Liver (tissue), 9 donors: ENCODE results near the gene AKAP13. TPM values are rescaled to one million over a fixed set of nuclear protein-coding genes. Genes with fewer than 3 reads are reported as not detected.

Experiments used
- DNase-seq: peaks from one replicate; pipeline ENCODE4 v3.0.0-alpha.2; 2017; ENCODE audit warnings: low spot score
- H3K27ac ChIP-seq, 2 donors: one replicate each; pipeline ENCODE4 v1.7.0; 2013; ENCODE audit warnings: inconsistent platforms in 2 of 2, low read length in 2 of 2, control low read depth in 1 of 2, low read depth in 1 of 2, mild to moderate bottlenecking in 1 of 2
- H3K27me3 ChIP-seq, 4 donors: one replicate each; pipeline versions ENCODE4 v1.6.1 to v1.7.0; 2013; ENCODE audit warnings: low read length in 3 of 4, inconsistent platforms in 1 of 4, mild to moderate bottlenecking in 1 of 4, moderate library complexity in 1 of 4; ENCODE audit not compliant: control insufficient read depth in 4 of 4, insufficient read depth in 4 of 4
- H3K36me3 ChIP-seq, 4 donors: one replicate each; pipeline versions ENCODE4 v1.6.1 to v1.7.0; 2013; ENCODE audit warnings: low read length in 3 of 4, mild to moderate bottlenecking in 3 of 4, low read depth in 1 of 4, moderate library complexity in 1 of 4; ENCODE audit not compliant: control insufficient read depth in 4 of 4, insufficient read depth in 3 of 4
- H3K4me1 ChIP-seq, 4 donors: one replicate each; pipeline versions ENCODE4 v1.6.1 to v1.7.0; 2013; ENCODE audit warnings: low read length in 3 of 4, mild to moderate bottlenecking in 3 of 4, moderate library complexity in 1 of 4; ENCODE audit not compliant: control insufficient read depth in 4 of 4, insufficient read depth in 4 of 4
- H3K4me3 ChIP-seq, 3 donors: one replicate each; pipeline versions ENCODE4 v1.6.1 to v1.7.0; 2013; ENCODE audit warnings: low read length in 3 of 3, control low read depth in 1 of 3, low read depth in 1 of 3, mild to moderate bottlenecking in 1 of 3
- H3K9ac ChIP-seq, 2 donors: one replicate each; pipeline ENCODE4 v1.7.0; 2013; ENCODE audit warnings: low read length in 2 of 2, mild to moderate bottlenecking in 2 of 2, moderate library complexity in 2 of 2, control low read depth in 1 of 2, low read depth in 1 of 2
- H3K9me3 ChIP-seq, 4 donors: one replicate each; pipeline versions ENCODE4 v1.6.1 to v1.7.0; 2013; ENCODE audit warnings: low read length in 3 of 4; ENCODE audit not compliant: control insufficient read depth in 4 of 4
- FOXA2 ChIP-seq: IDR thresholded peaks from 2 replicates; pipeline ENCODE4 v1.6.1; 2016; ENCODE audit warnings: antibody characterized with exemption
- HNF4A ChIP-seq, 2 donors: conservative IDR thresholded peaks; 2 replicates each; pipeline ENCODE4 v1.6.1; 2016; ENCODE audit warnings: antibody characterized with exemption in 2 of 2, mild to moderate bottlenecking in 2 of 2
- HNF4G ChIP-seq: IDR thresholded peaks from 2 replicates; pipeline ENCODE4 v1.6.1; 2016; ENCODE audit warnings: antibody characterized with exemption
- JUND ChIP-seq, 2 donors: IDR thresholded peaks; 2 replicates each; pipeline ENCODE4 v1.6.1; 2016; ENCODE audit warnings: antibody characterized with exemption in 2 of 2
- NR2F2 ChIP-seq: IDR thresholded peaks from 2 replicates; pipeline ENCODE4 v1.6.1; 2016; ENCODE audit warnings: antibody characterized with exemption
- RXRA ChIP-seq, 2 donors: IDR thresholded peaks; 2 replicates each; pipeline ENCODE4 v1.6.1; 2017 to 2018; ENCODE audit warnings: antibody characterized with exemption in 2 of 2, mild to moderate bottlenecking in 1 of 2
- TAF1 ChIP-seq: conservative IDR thresholded peaks from 2 replicates; pipeline ENCODE4 v1.6.1; 2016; ENCODE audit warnings: antibody characterized with exemption, mild to moderate bottlenecking
- YY1 ChIP-seq: IDR thresholded peaks from 2 replicates; pipeline ENCODE4 v1.6.1; 2016; ENCODE audit warnings: antibody characterized with exemption, mild to moderate bottlenecking
- WGBS: extraction: QIAGEN DNeasy Blood & Tissue Kit; methylation state at CpG from one replicate; pipeline ENCODE4 v1.1.7; 2013; 5-methylcytosine and 5-hydroxymethylcytosine counted together
- polyA plus RNA-seq, 2 donors: library from polyadenylated mRNA; stranded (reverse) in 1 of 2; unstranded in 1 of 2; fragments of 200-250 nt in 1 of 2; fragments of >200 nt in 1 of 2; fragmentation: Nextera tagmentation in 1 of 2; extraction: Ambion mirVana in 1 of 2; gene quantifications; one replicate each; pipeline versions ENCODE4 v1.2.1 to v1.2.3, GENCODE V29; 2013 to 2015
- total RNA-seq, 2 donors: library from RNA; depleted of rRNA; stranded (reverse); fragments of >200 nt; gene quantifications; one replicate each; pipeline ENCODE4 v1.2.3, GENCODE V29; 2014
- TF ChIP-seq, protein P1 (sequence below): IDR thresholded peaks from 2 replicates; pipeline ENCODE4 v1.6.1; 2016; ENCODE audit warnings: antibody characterized with exemption
- TF ChIP-seq, protein P2 (sequence below): IDR thresholded peaks from 2 replicates; pipeline ENCODE4 v1.6.1; 2016; ENCODE audit warnings: antibody characterized with exemption, mild to moderate bottlenecking
- donor health status: healthy.
- donor health status: healthy.
- donor health status: healthy.
- donor health status: healthy.
- donor health status: healthy.

AKAP13 gene
- total and polyA plus RNA-seq, 4 donors: 18.6 to 92.3 (median 37.4) TPM

DNA sequence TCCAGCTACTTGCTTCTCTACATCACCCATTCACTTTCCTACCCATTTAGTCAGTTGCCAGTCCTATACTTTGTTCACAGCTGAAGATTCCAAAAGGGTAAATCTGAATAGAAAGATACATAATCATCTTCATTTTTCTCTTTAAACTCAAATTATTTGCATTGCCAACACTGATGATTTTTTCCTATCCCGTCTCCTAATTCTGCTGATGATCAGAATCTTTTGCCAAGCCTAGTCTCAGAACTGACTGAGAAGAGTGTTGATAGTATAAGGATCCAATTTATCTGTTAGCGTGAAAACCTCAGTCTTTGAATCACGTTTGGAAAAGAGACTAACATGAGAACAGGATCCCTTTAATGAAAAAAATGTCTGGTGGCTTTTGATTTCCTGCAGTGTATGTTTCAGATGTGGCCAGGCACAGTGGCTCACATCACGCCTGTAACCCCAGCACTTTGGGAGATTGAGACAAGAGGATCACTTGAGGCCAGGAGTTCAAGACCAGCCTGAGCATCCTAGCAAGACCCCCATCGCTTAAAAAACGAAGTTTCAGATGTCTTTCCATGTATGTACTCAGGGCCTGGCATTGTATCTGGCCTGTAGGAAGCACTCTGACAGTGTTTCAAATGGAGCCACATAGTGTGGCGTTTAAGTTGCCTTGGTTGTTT lies 244.9 kb downstream of the AKAP13 start (continued):
- TF ChIP-seq YY1 (no peak), TAF1 (no peak), NR2F2 (no peak), FOXA2 (no peak)

DNA sequence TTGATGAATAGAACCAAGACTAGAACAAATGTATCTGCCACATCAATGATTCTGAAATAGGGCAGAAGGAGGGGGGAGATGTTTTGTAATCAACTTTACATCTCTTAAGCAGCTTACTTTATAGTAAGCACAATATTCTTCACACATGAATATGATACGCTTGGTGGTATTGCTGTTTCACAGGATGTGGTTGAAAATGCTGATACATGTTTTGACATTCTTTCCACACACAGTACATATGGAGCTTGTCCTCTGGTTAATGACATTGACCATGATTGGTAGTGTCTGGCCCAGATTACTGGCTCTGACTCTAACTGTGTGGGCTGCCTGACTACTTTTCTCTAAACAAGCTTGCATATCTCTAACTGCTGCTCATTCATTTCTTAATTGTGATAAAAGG lies 245.5 kb downstream of the AKAP13 start:
- Histone ChIP-seq H3K27me3 (no peaks in the 10 kb centered on the region), H3K9me3 (no peaks in the 10 kb centered on the region), H3K4me1 (peaks cover 0 to 10% (median 0%) of the 10 kb centered on the region in 4 donors), H3K36me3 (peaks cover 0 to 7% (median 0%) of the 10 kb centered on the region in 4 donors), H3K27ac (peak overlapping the region in 1 of 2 donors; percentile 2), H3K4me3 (no peak overlapping the region), H3K9ac (no peak overlapping the region)
- 79% methylated on average over 1 of the region's 1 CpG for WGBS
- no peak for DNase-seq
- TF ChIP-seq RXRA (IDR thresholded peaks at IDR 0.05) (peak in 1 of 2 donors; percentile 13), NR2F2 (no peak)

DNA sequence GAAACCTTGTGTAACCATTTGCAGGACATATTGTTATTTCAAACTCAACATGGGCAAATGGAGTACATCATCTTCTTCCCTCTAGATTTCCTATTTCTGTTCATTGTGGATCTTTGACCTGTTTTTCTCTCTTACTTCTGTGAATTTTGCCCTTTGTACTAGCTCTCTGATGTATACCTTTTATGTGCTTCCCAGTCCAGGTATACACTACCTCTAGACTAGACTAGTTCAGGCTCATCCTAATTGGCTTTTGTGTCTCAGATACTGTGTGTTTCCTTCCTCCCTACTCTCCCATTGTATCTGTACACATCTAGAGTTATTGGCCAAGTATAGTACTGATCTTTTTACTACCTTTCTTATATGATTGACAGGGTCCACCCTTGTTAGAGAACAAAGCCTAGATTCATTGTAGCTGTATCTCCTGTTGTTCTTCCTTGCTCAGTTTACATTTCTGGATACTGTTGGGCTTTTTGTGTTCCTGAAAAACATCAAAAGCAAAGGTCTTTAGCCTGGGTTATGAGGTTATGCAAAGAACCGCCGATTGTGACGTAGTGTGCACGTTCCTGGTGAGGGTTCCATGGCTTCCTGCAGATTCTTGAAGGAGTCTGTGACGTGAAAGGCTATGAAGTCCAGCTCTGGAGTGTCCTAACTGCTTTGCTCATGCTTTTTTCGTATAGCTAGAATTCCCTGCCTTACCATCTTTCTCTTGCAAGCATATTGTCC lies 247.0 kb downstream of the AKAP13 start:
- Histone ChIP-seq H3K4me3 (no peak overlapping the region), H3K9ac (no peak overlapping the region), H3K4me1 (peaks cover 0 to 18% (median 6%) of the 10 kb centered on the region in 4 donors), H3K36me3 (peaks cover 0 to 7% (median 0%) of the 10 kb centered on the region in 4 donors), H3K27me3 (no peaks in the 10 kb centered on the region), H3K27ac (no peak overlapping the region), H3K9me3 (no peaks in the 10 kb centered on the region)
- DNase-seq: no peak
- TF ChIP-seq, protein P1, sequence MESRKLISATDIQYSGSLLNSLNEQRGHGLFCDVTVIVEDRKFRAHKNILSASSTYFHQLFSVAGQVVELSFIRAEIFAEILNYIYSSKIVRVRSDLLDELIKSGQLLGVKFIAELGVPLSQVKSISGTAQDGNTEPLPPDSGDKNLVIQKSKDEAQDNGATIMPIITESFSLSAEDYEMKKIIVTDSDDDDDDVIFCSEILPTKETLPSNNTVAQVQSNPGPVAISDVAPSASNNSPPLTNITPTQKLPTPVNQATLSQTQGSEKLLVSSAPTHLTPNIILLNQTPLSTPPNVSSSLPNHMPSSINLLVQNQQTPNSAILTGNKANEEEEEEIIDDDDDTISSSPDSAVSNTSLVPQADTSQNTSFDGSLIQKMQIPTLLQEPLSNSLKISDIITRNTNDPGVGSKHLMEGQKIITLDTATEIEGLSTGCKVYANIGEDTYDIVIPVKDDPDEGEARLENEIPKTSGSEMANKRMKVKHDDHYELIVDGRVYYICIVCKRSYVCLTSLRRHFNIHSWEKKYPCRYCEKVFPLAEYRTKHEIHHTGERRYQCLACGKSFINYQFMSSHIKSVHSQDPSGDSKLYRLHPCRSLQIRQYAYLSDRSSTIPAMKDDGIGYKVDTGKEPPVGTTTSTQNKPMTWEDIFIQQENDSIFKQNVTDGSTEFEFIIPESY: no peak
- TF ChIP-seq, protein P2, sequence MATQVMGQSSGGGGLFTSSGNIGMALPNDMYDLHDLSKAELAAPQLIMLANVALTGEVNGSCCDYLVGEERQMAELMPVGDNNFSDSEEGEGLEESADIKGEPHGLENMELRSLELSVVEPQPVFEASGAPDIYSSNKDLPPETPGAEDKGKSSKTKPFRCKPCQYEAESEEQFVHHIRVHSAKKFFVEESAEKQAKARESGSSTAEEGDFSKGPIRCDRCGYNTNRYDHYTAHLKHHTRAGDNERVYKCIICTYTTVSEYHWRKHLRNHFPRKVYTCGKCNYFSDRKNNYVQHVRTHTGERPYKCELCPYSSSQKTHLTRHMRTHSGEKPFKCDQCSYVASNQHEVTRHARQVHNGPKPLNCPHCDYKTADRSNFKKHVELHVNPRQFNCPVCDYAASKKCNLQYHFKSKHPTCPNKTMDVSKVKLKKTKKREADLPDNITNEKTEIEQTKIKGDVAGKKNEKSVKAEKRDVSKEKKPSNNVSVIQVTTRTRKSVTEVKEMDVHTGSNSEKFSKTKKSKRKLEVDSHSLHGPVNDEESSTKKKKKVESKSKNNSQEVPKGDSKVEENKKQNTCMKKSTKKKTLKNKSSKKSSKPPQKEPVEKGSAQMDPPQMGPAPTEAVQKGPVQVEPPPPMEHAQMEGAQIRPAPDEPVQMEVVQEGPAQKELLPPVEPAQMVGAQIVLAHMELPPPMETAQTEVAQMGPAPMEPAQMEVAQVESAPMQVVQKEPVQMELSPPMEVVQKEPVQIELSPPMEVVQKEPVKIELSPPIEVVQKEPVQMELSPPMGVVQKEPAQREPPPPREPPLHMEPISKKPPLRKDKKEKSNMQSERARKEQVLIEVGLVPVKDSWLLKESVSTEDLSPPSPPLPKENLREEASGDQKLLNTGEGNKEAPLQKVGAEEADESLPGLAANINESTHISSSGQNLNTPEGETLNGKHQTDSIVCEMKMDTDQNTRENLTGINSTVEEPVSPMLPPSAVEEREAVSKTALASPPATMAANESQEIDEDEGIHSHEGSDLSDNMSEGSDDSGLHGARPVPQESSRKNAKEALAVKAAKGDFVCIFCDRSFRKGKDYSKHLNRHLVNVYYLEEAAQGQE: no peak
- TF ChIP-seq YY1: no peak
- no peak for TF ChIP-seq HNF4G
- TF ChIP-seq JUND (IDR thresholded peaks at IDR 0.05): no peak
- peak in 1 of 2 donors; percentile 12 for TF ChIP-seq HNF4A (conservative IDR thresholded peaks at IDR 0.05)
- 77% methylated on average over 6 of the region's 6 CpGs for WGBS
